GM12864 (cell line): ENCODE measurements around the gene TES.

Experiments used
- DNase-seq: peaks from one replicate; pipeline ENCODE4 v3.0.0-alpha.2; 2011; ENCODE audit warnings: low read depth
- H3K4me3 ChIP-seq: 2 replicates; pipeline ENCODE4 v1.5.1; 2011; ENCODE audit warnings: mild to moderate bottlenecking, low read depth, low read length, control low read depth
- TF ChIP-seq, protein P1 (sequence below): IDR thresholded peaks from 2 replicates; pipeline ENCODE4 v1.5.1; 2011; ENCODE audit warnings: low read depth, mild to moderate bottlenecking, moderate library complexity, low read length, control low read depth, inconsistent platforms; ENCODE audit errors: missing control alignments

The TES gene

DNA sequence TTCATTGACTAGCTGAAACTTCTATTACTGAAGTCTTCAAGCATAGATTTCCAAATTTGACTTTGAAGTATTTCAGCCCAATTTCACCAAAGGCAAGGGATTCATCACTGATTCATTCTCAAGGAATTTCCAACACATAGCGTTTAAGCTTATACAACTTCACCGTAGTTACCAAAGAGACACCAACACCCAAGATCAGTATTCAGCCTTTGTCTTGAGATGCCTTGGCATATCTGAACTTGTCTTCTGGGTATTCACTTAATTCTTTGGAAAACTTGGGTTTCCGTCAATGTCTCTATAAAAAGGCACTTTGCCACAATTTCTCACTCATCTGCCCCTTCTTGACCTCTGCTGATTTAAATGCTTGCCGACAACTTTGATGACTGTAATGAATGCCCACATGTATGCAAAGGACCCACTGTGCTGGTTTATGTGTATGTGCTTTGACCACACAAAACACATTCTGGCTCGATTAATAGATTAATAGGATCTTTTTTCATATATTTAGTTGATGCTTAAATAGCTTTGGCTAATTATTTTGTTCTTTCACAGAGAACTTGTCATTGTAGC, 49.6 kb downstream of the TES start:
- DNase-seq: no peak
- H3K4me3 ChIP-seq: no peak overlapping the region
- TF ChIP-seq, protein P1, sequence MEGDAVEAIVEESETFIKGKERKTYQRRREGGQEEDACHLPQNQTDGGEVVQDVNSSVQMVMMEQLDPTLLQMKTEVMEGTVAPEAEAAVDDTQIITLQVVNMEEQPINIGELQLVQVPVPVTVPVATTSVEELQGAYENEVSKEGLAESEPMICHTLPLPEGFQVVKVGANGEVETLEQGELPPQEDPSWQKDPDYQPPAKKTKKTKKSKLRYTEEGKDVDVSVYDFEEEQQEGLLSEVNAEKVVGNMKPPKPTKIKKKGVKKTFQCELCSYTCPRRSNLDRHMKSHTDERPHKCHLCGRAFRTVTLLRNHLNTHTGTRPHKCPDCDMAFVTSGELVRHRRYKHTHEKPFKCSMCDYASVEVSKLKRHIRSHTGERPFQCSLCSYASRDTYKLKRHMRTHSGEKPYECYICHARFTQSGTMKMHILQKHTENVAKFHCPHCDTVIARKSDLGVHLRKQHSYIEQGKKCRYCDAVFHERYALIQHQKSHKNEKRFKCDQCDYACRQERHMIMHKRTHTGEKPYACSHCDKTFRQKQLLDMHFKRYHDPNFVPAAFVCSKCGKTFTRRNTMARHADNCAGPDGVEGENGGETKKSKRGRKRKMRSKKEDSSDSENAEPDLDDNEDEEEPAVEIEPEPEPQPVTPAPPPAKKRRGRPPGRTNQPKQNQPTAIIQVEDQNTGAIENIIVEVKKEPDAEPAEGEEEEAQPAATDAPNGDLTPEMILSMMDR: no peak

DNA sequence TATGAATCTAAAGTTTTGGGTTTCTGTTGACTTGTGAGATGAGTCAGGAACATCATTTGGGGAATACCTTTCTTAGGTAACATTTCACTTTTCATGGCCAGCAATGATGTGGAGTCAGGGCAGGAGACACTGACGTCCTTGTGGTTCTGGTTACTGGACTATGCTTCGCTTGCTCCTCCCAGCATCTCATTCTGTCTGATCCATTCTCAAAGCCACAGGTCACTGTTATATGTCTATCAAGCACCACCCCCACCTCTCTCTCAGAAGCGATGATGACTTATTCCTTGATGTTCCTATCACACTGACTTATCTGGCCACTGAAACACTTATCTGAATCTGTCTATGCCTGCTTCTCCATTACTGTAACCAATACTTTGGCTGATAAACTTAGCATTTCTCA, 51.6 kb downstream of the TES start:
- DNase-seq: no peak
- H3K4me3 ChIP-seq: no peak overlapping the region
- TF ChIP-seq, protein P1: no peak

DNA sequence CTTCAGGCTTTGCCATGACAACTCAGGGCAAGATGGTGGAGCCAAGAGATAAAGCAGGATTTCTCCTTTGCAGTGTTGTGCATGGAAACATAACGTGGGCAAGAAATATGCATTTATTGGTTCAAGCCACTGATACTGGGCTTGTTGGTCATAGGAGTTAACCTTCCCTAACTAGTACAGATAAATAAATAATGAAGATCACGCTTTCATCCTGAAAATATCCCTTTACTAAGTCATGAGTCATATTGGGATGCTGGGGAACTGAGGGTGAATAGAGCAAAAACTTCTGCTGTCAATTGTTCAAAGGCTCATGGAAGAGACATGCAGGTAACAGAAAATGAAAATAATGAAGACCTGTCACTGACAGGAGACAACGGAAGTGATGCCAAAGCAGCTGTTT, 55.5 kb downstream of the TES start:
- H3K4me3 ChIP-seq: no peak overlapping the region
- TF ChIP-seq, protein P1: no peak

DNA sequence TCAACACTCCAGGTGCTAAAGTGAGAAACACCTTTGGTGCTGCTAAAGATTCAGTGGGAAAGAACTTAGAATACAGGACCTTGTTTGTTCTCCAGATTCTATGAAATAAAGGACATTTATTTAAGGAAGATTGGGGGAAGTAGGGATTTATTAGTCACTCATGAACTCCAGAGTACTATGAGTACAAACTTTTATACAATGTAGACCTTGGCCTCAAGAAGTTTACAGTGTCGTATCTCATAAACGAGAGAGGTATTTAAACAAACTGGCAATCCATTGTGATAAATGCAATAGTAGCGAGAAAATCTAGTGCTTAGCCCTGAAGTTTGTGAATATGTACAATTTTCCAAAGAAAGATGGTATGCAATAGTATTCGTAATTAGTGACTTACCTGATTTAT, 59.1 kb downstream of the TES start:
- no peak for DNase-seq
- H3K4me3 ChIP-seq: no peak overlapping the region
- TF ChIP-seq, protein P1: no peak

More for the DNA sequence above, 55.5 kb downstream of the TES start:
- DNase-seq: no peak

DNA sequence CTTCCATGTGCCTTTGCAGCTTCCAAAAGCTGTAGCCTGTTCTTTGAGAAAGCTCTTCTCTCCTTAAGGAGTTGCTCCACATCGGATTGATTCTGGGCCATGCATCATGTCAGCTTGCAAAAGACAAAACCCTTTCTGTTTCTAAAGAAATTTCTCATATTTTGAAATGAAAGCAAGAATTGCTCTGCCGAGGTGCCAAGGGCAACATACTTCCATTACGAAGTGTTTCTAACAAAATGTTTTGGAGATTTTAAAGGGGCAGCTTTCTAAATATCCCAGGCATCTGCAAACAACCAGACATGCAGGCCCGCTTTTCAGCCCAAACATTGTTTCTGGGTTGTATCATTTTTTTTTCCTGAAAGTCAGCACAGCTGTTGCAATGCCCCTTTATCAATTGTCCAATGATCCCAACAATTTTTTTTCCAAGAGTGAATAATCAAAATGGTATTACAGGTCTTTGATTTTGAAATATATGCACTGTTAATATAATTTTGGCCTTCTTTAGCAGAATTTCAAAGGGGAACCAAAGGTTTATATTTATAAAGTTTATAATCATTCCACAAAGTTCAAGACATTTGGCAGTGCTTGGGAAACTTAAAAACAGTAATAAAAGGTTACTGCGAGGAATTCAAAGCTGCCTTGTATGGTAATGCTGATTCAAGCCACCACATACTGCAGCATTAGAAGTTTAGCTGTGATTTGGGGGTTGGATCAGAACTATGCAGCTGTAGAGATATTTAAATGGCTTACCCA, 61.0 kb downstream of the TES start:
- TF ChIP-seq, protein P1: no peak
- DNase-seq: no peak
- no peak overlapping the region for H3K4me3 ChIP-seq

DNA sequence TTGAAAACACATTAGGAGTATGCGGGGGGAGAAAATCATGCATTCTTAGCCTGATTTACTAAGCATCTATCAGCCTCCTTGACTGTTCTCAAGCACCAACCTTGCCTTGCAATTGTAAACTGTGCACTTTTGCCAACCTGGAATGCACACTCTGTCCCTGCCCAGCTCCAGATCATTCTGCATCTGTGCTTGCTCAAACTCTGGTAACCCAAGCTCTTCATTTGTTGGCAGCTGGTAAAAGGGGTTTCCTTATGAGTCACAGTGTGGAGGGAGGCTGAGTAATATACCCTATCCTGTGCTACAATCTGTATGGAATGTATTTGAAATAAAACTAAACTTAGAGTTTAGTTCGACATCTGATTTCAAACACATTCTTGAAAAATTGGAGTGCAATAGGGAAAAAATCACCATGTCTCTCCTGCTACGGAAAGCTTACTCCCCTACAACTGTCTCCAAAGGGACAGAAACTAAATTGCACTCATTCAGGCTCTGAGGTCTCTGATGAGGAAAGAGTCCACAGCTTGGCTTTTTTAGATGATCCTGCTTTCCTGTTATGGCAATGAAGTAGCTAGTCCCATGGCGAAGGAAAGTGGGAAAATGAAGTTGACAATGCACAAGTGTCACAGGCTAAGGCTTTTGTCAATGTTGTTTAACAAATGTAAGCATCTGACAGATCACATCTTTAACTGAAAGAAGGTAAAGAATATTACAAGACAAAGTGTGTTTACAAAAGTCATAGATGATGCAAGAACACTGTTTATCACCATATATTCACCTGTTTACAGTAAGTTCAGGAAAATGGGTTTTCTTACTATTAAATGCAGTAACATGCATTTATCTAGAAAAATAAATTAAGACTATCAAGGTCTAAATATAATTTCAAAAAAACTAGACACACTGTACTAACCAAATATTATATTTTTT, 61.9 kb downstream of the TES start:
- no peak overlapping the region for H3K4me3 ChIP-seq
- TF ChIP-seq, protein P1: no peak
- DNase-seq: no peak
